Measurements from ENCODE around the gene FXYD7. TPM values are rescaled to one million over a fixed set of nuclear protein-coding genes. Genes with fewer than 3 reads are reported as not detected.
A peak's percentile ranks its signal among the peaks of the same experiment; 100 is the strongest.

FXYD7 gene
- total and polyA plus RNA-seq, 9 of the 15 experiments (the other 6 are each of a cell fraction or from before 2014, with no cell fraction given): 0.10 to 0.80 (median 0.31) TPM; not detected in 3

GRCh38 chr19:35155441-35155840 is 12.4 kb downstream of the FXYD7 start:
- in situ Hi-C loops (cut with MboI) (no loop called here), intact Hi-C loops (cut with micrococcal nuclease) (loop anchor here (5.0 kb wide), 1 partner anchor 112 kb away; the partner anchor contains the start of gene USF2)
- ATAC-seq (peak; percentile 19), DNase-seq (ENCODE audit: extremely low read depth in 1 of 4, low spot score in 3 of 4) (peak; percentile 42 to 48 (median 46)), FAIRE-seq (no peak)
- Histone ChIP-seq H3K79me2 (ENCODE audit: control insufficient read depth, insufficient read depth, low read length) (peaks cover 51% of the 10 kb centered on the region), H3K4me2 (ENCODE audit: insufficient read depth, low read length) (peak overlapping the region; percentile 95), H3K4me1 (replicated peaks in 1 of 2; ENCODE audit: control insufficient read depth in 2 of 2, insufficient read depth in 2 of 2, low read length in 2 of 2) (peaks cover 13 to 44% of the 10 kb centered on the region in 2 experiments; a peak in 4 of 5 replicates), H3K36me3 (ENCODE audit: control insufficient read depth, insufficient read depth, low read length) (peaks cover 51% of the 10 kb centered on the region), H3K9me1 (ENCODE audit: control insufficient read depth, insufficient read depth, low read length) (no peaks in the 10 kb centered on the region), H3K9me3 (replicated peaks; ENCODE audit: control insufficient read depth, insufficient read depth, low read depth, low read length) (no peaks in the 10 kb centered on the region), H3K4me3 (peak overlapping the region; percentile 92), H3K27ac (ENCODE audit: extremely low read depth, low read depth, low read length) (peak overlapping the region; percentile 95), H2AFZ (ENCODE audit: low read depth, low read length) (peak overlapping the region; percentile 91), H3K27me3 (ENCODE audit: control insufficient read depth in 2 of 2, insufficient read depth in 2 of 2, low read length in 2 of 2) (no peaks in the 10 kb centered on the region), H4K20me1 (replicated peaks; ENCODE audit: control insufficient read depth, insufficient read depth, low read length) (no peaks in the 10 kb centered on the region), H3K9ac (ENCODE audit: insufficient read depth in 1 of 2, low read depth in 2 of 2, low read length in 2 of 2) (peak overlapping the region; percentile 89 to 96)
- BruUV-seq (replicated peaks): no TSS peak
- ChIA-PET POLR2A (interaction anchor here (0.6 to 1.2 kb wide), 3 partner anchors 48 to 521 kb away, joined by 3 read pairs; no protein-coding TSS in a partner anchor), CTCF (ENCODE audit: low intra/inter-chr PET ratio) (no interaction called here)
- WGBS (ENCODE audit: insufficient coverage, low coverage, missing lambda C conversion rate): under 1% methylated on average over 17 of the region's 17 CpGs
- TF ChIP-seq SMAD1 (IDR thresholded peaks at IDR 0.05; ENCODE audit: low read depth, low read length, partially characterized antibody) (no peak), MYBL2 (IDR thresholded peaks at IDR 0.05; ENCODE audit: low read depth) (no peak), MYBL2 (CRISPR knock-in tag; IDR thresholded peaks at IDR 0.05; ENCODE audit: borderline replicate concordance) (no peak; the same call in 1 of the 2 replicates), YY1 (IDR thresholded peaks at IDR 0.05; ENCODE audit: borderline replicate concordance in 1 of 3, control insufficient read depth in 1 of 3, extremely low read depth in 1 of 3, insufficient read depth in 3 of 3, insufficient read length in 1 of 3, insufficient replicate concordance in 2 of 3, low read depth in 1 of 3, low read length in 2 of 3) (peak in 2 of 3 experiments; percentile 15 to 55), ZBTB7A (IDR thresholded peaks at IDR 0.05; ENCODE audit: borderline replicate concordance, control insufficient read depth, low read depth, low read length) (no peak), ELF1 (tag; IDR thresholded peaks at IDR 0.05) (peak; percentile 43; the same call in 1 of the 2 replicates), USF1 (CRISPR knock-in tag; IDR thresholded peaks at IDR 0.05) (peak; percentile 18; the same call in 1 of the 2 replicates), ZNF184 (CRISPR knock-in tag; IDR thresholded peaks at IDR 0.05) (no peak), AFF4 (CRISPR knock-in tag; IDR thresholded peaks at IDR 0.05) (no peak), HIVEP1 (CRISPR knock-in tag; IDR thresholded peaks at IDR 0.05) (no peak), CREM (IDR thresholded peaks at IDR 0.05; ENCODE audit: low read depth) (no peak), ATF2 (CRISPR knock-in tag; IDR thresholded peaks at IDR 0.05) (no peak), CBX3 (IDR thresholded peaks at IDR 0.05; ENCODE audit: borderline replicate concordance in 1 of 2, low read length in 2 of 2) (no peak), CBX1 (IDR thresholded peaks at IDR 0.05; ENCODE audit: low read depth) (no peak), FOS (IDR thresholded peaks at IDR 0.05; ENCODE audit: extremely low read depth, insufficient read length) (no peak), ZNF41 (CRISPR knock-in tag; conservative IDR thresholded peaks at IDR 0.05) (no peak), RBM22 (IDR thresholded peaks at IDR 0.05; ENCODE audit: low read depth, low read length, poor library complexity, severe bottlenecking) (no peak)
